Uterus (tissue), 2 donors: Measurements from ENCODE around the gene RPS17.

ENCODE experiments used
- POLR2A ChIP-seq, 2 donors: fragments of 450-650 bp; IDR thresholded peaks; one replicate each; pipeline ENCODE4 v1.6.1; 2016; ENCODE audit warnings: antibody characterized with exemption in 2 of 2, mild to moderate bottlenecking in 1 of 2, moderate library complexity in 1 of 2
- TF ChIP-seq, protein P1 (sequence below), 4 experiments: fragments of 200-600 bp in 2 of 4; fragments of 450-650 bp in 2 of 4; sonication (generic) in 2 of 4; IDR thresholded peaks; one replicate each; pipeline ENCODE4 v1.5.1; 2016 to 2019; ENCODE audit warnings: antibody characterized with exemption in 4 of 4, mild to moderate bottlenecking in 2 of 4, moderate library complexity in 1 of 4

DNA sequence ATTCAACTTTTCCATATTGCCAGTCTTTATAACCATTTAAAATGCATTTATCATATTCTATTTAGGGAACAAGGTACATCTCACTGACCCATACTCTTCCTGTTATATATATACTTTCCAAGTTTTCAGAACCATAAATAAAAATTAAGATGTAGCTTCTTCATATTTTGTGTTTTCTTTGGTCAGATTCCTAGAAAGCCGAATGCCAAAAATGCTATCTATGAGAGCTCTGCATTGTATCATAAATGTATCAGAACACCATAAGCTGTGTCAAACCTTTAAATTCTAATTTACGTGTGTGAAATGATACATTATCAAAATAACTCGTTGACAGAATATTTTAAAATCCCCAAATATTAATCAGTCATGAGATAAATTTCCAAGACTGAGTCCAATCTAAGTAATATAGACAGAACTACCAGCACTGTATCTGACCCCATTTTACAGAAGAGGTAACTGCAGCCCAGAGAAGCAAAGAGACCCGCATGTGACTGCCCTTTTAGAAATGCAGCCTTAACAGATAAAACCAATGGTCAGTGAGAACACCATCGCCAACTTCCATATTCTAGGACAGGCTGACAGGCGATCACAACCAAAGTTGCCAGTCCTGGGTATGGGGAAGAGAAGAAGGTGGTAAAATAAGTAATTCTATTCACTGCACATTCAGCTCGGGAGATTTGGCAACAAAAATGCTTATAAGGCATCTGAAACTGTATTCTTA, 16.2 kb upstream of the RPS17 start:
- TF ChIP-seq, protein P1, sequence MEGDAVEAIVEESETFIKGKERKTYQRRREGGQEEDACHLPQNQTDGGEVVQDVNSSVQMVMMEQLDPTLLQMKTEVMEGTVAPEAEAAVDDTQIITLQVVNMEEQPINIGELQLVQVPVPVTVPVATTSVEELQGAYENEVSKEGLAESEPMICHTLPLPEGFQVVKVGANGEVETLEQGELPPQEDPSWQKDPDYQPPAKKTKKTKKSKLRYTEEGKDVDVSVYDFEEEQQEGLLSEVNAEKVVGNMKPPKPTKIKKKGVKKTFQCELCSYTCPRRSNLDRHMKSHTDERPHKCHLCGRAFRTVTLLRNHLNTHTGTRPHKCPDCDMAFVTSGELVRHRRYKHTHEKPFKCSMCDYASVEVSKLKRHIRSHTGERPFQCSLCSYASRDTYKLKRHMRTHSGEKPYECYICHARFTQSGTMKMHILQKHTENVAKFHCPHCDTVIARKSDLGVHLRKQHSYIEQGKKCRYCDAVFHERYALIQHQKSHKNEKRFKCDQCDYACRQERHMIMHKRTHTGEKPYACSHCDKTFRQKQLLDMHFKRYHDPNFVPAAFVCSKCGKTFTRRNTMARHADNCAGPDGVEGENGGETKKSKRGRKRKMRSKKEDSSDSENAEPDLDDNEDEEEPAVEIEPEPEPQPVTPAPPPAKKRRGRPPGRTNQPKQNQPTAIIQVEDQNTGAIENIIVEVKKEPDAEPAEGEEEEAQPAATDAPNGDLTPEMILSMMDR (IDR thresholded peaks at IDR 0.05): no peak
- no peak for TF ChIP-seq POLR2A (IDR thresholded peaks at IDR 0.05)
